Stomach (tissue), 9 donors: ENCODE data around the gene P2RX4. TPM values are rescaled to one million over a fixed set of nuclear protein-coding genes. Genes with fewer than 3 reads are reported as not detected.
"Not testable (repeated sequence)": the region's sequence is repeated elsewhere in the genome, so short reads cannot be mapped to it uniquely, and the experiment has no call there.

Source experiments
- DNase-seq, 2 donors: peaks; one replicate each; pipeline versions ENCODE4 v3.0.0 to v3.0.0-alpha.2; 2013 to 2019
- H3K27ac ChIP-seq, 5 donors: fragments of 200-600 bp in 4 of 5; sonication (generic) in 4 of 5; one replicate each; pipeline ENCODE4 v1.5.1; 2013 to 2019; ENCODE audit warnings: mild to moderate bottlenecking in 1 of 5, moderate library complexity in 1 of 5
- H3K27me3 ChIP-seq, 3 donors: fragments of 200-600 bp; sonication (generic); one replicate each; pipeline ENCODE4 v1.5.1; 2017 to 2019; ENCODE audit warnings: mixed run types in 1 of 3
- H3K36me3 ChIP-seq, 4 donors: fragments of 200-600 bp; sonication (generic); 1 replicate in 3 of 4; 2 replicates in 1 of 4; pipeline ENCODE4 v1.5.1; 2016 to 2019
- H3K4me1 ChIP-seq, 4 donors: fragments of 200-600 bp; sonication (generic); one replicate each; pipeline ENCODE4 v1.5.1; 2016 to 2019
- H3K4me3 ChIP-seq, 4 donors: fragments of 200-600 bp; sonication (generic) in 3 of 4; one replicate each; pipeline ENCODE4 v1.5.1; 2016 to 2019; ENCODE audit warnings: mild to moderate bottlenecking in 1 of 4
- H3K9me3 ChIP-seq, 4 donors: fragments of 200-600 bp; sonication (generic); one replicate each; pipeline ENCODE4 v1.5.1; 2016 to 2019
- EP300 ChIP-seq: sonication (generic); formaldehyde crosslinking; IDR thresholded peaks from one replicate; pipeline ENCODE4 v1.6.1; 2017; ENCODE audit warnings: antibody characterized with exemption
- POLR2A ChIP-seq, 4 donors: fragments of 450-650 bp; IDR thresholded peaks; one replicate each; pipeline ENCODE4 v1.6.1; 2016; ENCODE audit warnings: antibody characterized with exemption in 4 of 4, control low read depth in 2 of 4, mild to moderate bottlenecking in 1 of 4, moderate library complexity in 1 of 4
- POLR2AphosphoS5 ChIP-seq, 3 donors: sonication (generic); formaldehyde crosslinking; IDR thresholded peaks; one replicate each; pipeline ENCODE4 v1.6.1; 2016; ENCODE audit warnings: antibody characterized with exemption in 3 of 3
- WGBS, 5 donors: extraction: QIAGEN DNeasy Blood & Tissue Kit in 3 of 5; methylation state at CpG; one replicate each; pipeline versions ENCODE4 v1.1.5 to v1.1.7; 2013 to 2018; 5-methylcytosine and 5-hydroxymethylcytosine counted together
- intact Hi-C: fragments of 100-400 bp; cut with DNase I; formaldehyde crosslinking; loops from one replicate; pipeline ENCODE4 v1.15.1; 2023; ENCODE audit warnings: low total_unique reads
- polyA plus RNA-seq, 3 donors: library from polyadenylated mRNA; stranded (reverse); fragments of 200-250 nt; gene quantifications; one replicate each; pipeline ENCODE4 v1.2.3, GENCODE V29; 2013
- total RNA-seq, 5 donors: library from RNA; depleted of rRNA; stranded (reverse); fragments of >200 nt; gene quantifications; one replicate each; pipeline versions ENCODE4 v1.1.0 to v1.2.3, GENCODE V29; 2014 to 2016
- TF ChIP-seq, protein P1 (sequence below), 7 experiments: fragments of 450-650 bp in 4 of 7; fragments of 200-600 bp in 3 of 7; sonication (generic) in 3 of 7; IDR thresholded peaks; one replicate each; pipeline ENCODE4 v1.5.1; 2016 to 2019; ENCODE audit warnings: antibody characterized with exemption in 7 of 7, control low read depth in 2 of 7, mild to moderate bottlenecking in 1 of 7
- donor health status: healthy with polysubstance abuse.
- donor health status: Bipolar disorder and iron deficiency.
- donor health status: healthy.

Gene P2RX4
- total and polyA plus RNA-seq, 8 donors, result 13.8 to 65.2 (median 26.4) TPM

DNA sequence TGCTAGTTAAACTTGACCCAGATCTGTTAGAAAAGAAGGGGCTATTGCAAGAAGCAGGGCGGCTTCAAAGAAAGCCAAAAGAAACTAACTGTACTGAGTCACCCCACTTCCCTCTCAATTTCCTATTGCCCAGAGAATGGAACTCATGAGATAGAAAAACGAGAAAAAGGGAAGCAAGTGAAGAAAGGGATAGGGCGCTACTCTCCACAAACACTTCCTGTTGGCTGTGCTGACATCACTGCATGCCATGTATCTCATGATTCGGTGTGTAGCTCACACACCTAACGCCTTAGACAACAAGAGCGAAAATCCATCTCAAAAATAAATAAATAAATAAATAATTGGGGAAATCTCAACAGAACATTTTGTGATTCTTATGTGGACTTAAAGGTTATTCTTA, 13.0 kb upstream of the P2RX4 start:
- no peaks in the 10 kb centered on the region for H3K4me1 ChIP-seq
- peak in 1 of 2 donors; percentile 38 for DNase-seq
- 61 to 74% (median 71%) methylated on average over 6 of the region's 6 CpGs for WGBS, 5 donors
- intact Hi-C loops, result no loop called here
- H3K27ac ChIP-seq, result peak overlapping the region in 1 of 5 donors; percentile 43
- H3K36me3 ChIP-seq, result no peaks in the 10 kb centered on the region
- no peaks in the 10 kb centered on the region for H3K9me3 ChIP-seq
- TF ChIP-seq, protein P1, sequence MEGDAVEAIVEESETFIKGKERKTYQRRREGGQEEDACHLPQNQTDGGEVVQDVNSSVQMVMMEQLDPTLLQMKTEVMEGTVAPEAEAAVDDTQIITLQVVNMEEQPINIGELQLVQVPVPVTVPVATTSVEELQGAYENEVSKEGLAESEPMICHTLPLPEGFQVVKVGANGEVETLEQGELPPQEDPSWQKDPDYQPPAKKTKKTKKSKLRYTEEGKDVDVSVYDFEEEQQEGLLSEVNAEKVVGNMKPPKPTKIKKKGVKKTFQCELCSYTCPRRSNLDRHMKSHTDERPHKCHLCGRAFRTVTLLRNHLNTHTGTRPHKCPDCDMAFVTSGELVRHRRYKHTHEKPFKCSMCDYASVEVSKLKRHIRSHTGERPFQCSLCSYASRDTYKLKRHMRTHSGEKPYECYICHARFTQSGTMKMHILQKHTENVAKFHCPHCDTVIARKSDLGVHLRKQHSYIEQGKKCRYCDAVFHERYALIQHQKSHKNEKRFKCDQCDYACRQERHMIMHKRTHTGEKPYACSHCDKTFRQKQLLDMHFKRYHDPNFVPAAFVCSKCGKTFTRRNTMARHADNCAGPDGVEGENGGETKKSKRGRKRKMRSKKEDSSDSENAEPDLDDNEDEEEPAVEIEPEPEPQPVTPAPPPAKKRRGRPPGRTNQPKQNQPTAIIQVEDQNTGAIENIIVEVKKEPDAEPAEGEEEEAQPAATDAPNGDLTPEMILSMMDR (IDR thresholded peaks at IDR 0.05), result no peak
- TF ChIP-seq POLR2A (IDR thresholded peaks at IDR 0.05), result no peak
- no peak for TF ChIP-seq EP300
- no peak for TF ChIP-seq POLR2AphosphoS5 (IDR thresholded peaks at IDR 0.05)
- no peaks in the 10 kb centered on the region for H3K27me3 ChIP-seq
- no peak overlapping the region for H3K4me3 ChIP-seq

GRCh38 chr12:121198949-121199348, 11.0 kb upstream of the P2RX4 start:
- no peaks in the 10 kb centered on the region for H3K9me3 ChIP-seq
- intact Hi-C loops, result no loop called here
- no peak overlapping the region for H3K4me3 ChIP-seq
- no peaks in the 10 kb centered on the region for H3K36me3 ChIP-seq
- DNase-seq, result no peak
- H3K4me1 ChIP-seq, result no peaks in the 10 kb centered on the region
- H3K27me3 ChIP-seq, result no peaks in the 10 kb centered on the region
- 65 to 80% (median 72%) methylated on average over 7 of the region's 7 CpGs for WGBS, 5 donors
- no peak for TF ChIP-seq POLR2A (IDR thresholded peaks at IDR 0.05)
- TF ChIP-seq, protein P1 (IDR thresholded peaks at IDR 0.05), result no peak
- TF ChIP-seq POLR2AphosphoS5 (IDR thresholded peaks at IDR 0.05), result no peak
- TF ChIP-seq EP300, result no peak
- H3K27ac ChIP-seq, result no peak overlapping the region

DNA sequence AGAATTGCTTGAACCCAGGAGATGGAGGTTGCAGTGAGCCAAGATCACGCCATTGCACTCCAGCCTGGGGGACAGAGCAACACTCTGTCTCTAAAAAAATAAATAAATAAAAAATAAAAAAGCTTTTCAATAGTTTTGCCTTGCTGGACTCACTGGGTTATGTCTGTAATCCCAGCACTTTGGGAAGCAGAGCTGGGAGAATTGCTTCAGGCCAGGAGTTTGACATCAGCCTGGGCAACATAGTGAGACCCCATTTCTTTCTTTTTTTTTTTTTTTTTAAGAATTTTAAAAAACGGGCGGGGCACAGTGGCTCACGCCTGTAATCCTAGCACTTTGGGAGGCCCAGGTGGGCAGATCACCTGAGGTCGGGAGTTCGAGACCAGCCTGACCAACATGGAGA, 8.8 kb upstream of the P2RX4 start:
- H3K4me1 ChIP-seq, H3K36me3 ChIP-seq, H3K27ac ChIP-seq, H3K27me3 ChIP-seq, H3K4me3 ChIP-seq, DNase-seq, intact Hi-C loops, H3K9me3 ChIP-seq: not testable (repeated sequence)
- WGBS, 5 donors, result 90 to 100% (median 96%) methylated on average over 6 of the region's 6 CpGs

DNA sequence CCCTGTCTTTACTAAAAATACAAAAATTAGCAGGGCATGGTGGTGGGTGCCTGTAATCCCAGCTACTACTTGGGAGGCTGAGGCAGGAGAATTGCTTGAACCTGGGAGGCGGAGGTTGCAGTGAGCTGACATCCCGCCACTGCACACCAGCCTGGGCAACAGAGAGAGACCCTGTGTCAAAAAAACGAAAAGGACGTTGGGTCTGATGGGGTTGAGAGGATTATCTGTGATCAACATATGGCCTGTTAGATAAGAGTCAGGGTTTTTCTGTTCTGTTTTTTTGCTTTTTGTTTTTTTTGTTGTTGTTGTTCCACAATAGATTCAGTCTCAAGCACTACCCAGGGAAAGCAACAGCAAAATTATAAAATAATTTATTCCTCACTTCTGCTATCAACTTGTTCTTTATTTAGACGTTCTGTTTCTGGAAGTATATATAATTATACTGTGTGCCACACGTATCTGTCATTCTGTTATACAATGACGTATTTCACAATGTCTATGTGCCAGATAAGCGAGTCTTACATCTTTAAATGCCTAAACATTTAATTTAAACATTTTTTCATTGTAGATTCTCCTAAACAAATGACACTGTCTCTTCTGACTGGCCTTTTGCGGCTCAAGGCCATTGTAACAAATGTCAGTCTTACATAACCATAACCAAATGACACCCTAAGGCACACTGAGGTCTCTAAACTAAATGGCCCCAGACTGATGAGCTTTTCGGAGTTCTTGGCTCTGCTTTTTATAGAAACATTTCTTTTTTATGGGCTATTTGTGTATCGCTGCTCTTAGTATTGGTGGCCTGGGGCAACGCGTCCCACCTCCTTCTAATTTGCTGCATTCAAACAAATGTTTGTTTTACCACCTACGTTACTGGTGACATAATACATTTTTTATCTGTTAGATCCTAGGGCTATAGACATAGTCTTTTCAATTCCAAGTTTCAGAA, 7.2 kb upstream of the P2RX4 start:
- no peak for DNase-seq
- H3K27me3 ChIP-seq, result no peaks in the 10 kb centered on the region
- H3K4me1 ChIP-seq, result no peaks in the 10 kb centered on the region
- WGBS, 5 donors, result 57 to 72% (median 62%) methylated on average over 14 of the region's 14 CpGs
- H3K9me3 ChIP-seq, result no peaks in the 10 kb centered on the region
- H3K4me3 ChIP-seq, result no peak overlapping the region
- no peak overlapping the region for H3K27ac ChIP-seq
- TF ChIP-seq, protein P1 (IDR thresholded peaks at IDR 0.05), result no peak
- TF ChIP-seq POLR2A (IDR thresholded peaks at IDR 0.05), result no peak
- TF ChIP-seq EP300, result no peak
- no peak for TF ChIP-seq POLR2AphosphoS5 (IDR thresholded peaks at IDR 0.05)
- intact Hi-C loops, result no loop called here
- no peaks in the 10 kb centered on the region for H3K36me3 ChIP-seq

- H3K27ac ChIP-seq, result no peak overlapping the region
- no peaks in the 10 kb centered on the region for H3K36me3 ChIP-seq
- no peaks in the 10 kb centered on the region for H3K27me3 ChIP-seq
- 58 to 78% (median 66%) methylated on average over 11 of the region's 11 CpGs for WGBS, 5 donors
- no peak overlapping the region for H3K4me3 ChIP-seq
- intact Hi-C loops, result no loop called here
- H3K4me1 ChIP-seq, result no peaks in the 10 kb centered on the region
- no peaks in the 10 kb centered on the region for H3K9me3 ChIP-seq
- TF ChIP-seq, protein P1 (IDR thresholded peaks at IDR 0.05), result no peak
- TF ChIP-seq POLR2AphosphoS5 (IDR thresholded peaks at IDR 0.05) (no peak), POLR2A (IDR thresholded peaks at IDR 0.05) (no peak), EP300 (no peak)
- DNase-seq, result no peak
These were observed 6.4 kb upstream of the P2RX4 start for GRCh38 chr12:121203482-121203881.
